ENCODE data around the gene ATP1B2.
"Not testable (repeated sequence)": the region's sequence is repeated elsewhere in the genome, so short reads cannot be mapped to it uniquely, and the experiment has no call there.

The ATP1B2 gene

GRCh38 chr17:7614425-7615264 lies 36.1 kb upstream of the ATP1B2 start, which contains the start of gene FXR2:
FXR2 (minus strand) TSS chr17:7614897; CDS start chr17:7614532, 365 bp downstream.
- peak within 1 kb of the TSS; percentile 96 for H3K4me3 ChIP-seq (ENCODE audit: low read depth, low read length)
- TF ChIP-seq CTCF (IDR thresholded peaks at IDR 0.05; ENCODE audit: low read depth, low read length, missing control alignments) = peak; percentile 72
- DNase-seq (ENCODE audit: low read depth) = peak; percentile 99

- no peak for TF ChIP-seq CTCF (IDR thresholded peaks at IDR 0.05; ENCODE audit: low read depth, low read length, missing control alignments)
- no peak for DNase-seq (ENCODE audit: low read depth)
- H3K4me3 ChIP-seq (ENCODE audit: low read depth, low read length) = peak overlapping the region; percentile 57
These were observed 35.4 kb upstream of the ATP1B2 start for GRCh38 chr17:7615265-7615747.

- TF ChIP-seq CTCF (IDR thresholded peaks at IDR 0.05; ENCODE audit: low read depth, low read length, missing control alignments) = no peak
- no peak overlapping the region for H3K4me3 ChIP-seq (ENCODE audit: low read depth, low read length)
- DNase-seq (ENCODE audit: low read depth) = no peak
These were observed 32.1 kb upstream of the ATP1B2 start for GRCh38 chr17:7618608-7619007.

- no peak for TF ChIP-seq CTCF (IDR thresholded peaks at IDR 0.05; ENCODE audit: low read depth, low read length, missing control alignments)
- H3K4me3 ChIP-seq (ENCODE audit: low read depth, low read length) = no peak overlapping the region
- DNase-seq (ENCODE audit: low read depth) = no peak
These were observed 29.9 kb upstream of the ATP1B2 start for GRCh38 chr17:7620835-7621234.

GRCh38 chr17:7623661-7624060 lies 27.1 kb upstream of the ATP1B2 start:
- no peak overlapping the region for H3K4me3 ChIP-seq (ENCODE audit: low read depth, low read length)
- DNase-seq (ENCODE audit: low read depth) = no peak
- TF ChIP-seq CTCF (IDR thresholded peaks at IDR 0.05; ENCODE audit: low read depth, low read length, missing control alignments) = no peak

GRCh38 chr17:7625749-7626148 lies 25.0 kb upstream of the ATP1B2 start:
- not testable (repeated sequence) for DNase-seq (ENCODE audit: low read depth); H3K4me3 ChIP-seq (ENCODE audit: low read depth, low read length)

- TF ChIP-seq CTCF (IDR thresholded peaks at IDR 0.05; ENCODE audit: low read depth, low read length, missing control alignments) = no peak
- H3K4me3 ChIP-seq (ENCODE audit: low read depth, low read length) = no peak overlapping the region
- no peak for DNase-seq (ENCODE audit: low read depth)
These were observed 24.4 kb upstream of the ATP1B2 start for GRCh38 chr17:7626307-7626706.

Data from GM12864 (cell line).